C4-2B (cell line): Measurements from ENCODE around the gene NHP2.

Source experiments
- CTCF ChIP-seq: fragments of 450-650 bp; conservative IDR thresholded peaks from 2 replicates; pipeline ENCODE4 v1.5.1; 2017; ENCODE audit warnings: mild to moderate bottlenecking
- ZFX ChIP-seq: fragments of 450-650 bp; IDR thresholded peaks from 2 replicates; pipeline ENCODE4 v1.6.1; 2017

DNA sequence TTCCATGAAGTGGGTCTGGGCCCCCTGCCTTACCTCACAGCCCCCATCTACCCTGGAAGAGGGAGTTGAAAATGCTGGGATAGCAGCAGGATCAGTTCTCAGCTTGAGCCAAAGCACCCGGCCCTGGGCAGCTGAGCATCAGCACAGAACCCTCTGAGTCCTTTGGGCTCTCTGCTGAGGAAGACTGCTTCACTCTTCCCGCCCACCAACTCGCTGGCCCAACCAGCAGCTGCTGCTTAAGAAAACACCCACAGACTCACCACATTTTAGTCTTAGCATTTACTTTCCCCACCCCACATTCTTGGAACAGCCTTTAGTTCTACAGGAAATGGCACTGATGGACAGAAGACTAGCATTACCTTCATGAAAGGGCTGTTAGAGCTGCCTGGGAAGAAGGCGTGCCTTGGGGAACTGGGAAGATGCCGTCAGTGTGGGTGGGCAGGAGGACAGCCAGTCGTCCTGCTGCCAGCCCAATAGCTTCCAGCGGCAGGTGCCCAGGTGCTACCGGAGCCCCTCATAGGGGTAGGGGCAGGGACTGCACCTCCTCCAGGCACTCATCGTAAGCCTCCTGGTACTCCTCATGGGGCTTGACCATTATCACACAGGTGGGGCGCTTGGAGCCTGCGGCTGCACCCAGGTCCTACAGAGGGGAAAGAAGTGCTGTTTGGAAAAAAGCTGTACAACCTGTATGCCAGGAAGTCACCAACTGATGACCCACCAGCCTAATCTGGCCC lies 4.3 kb downstream of the NHP2 start:
- no peak for TF ChIP-seq CTCF
- TF ChIP-seq ZFX = no peak
